CD4-positive, alpha-beta T cell treated with Interleukin-17A for 1 hour (primary cell): ENCODE results near the gene LAMC3.
"Not testable (repeated sequence)": the region's sequence is repeated elsewhere in the genome, so short reads cannot be mapped to it uniquely, and the experiment has no call there.

Experiments used
- DNase-seq: peaks from one replicate; pipeline ENCODE4 v3.0.0-alpha.2; 2020

Gene LAMC3

DNA sequence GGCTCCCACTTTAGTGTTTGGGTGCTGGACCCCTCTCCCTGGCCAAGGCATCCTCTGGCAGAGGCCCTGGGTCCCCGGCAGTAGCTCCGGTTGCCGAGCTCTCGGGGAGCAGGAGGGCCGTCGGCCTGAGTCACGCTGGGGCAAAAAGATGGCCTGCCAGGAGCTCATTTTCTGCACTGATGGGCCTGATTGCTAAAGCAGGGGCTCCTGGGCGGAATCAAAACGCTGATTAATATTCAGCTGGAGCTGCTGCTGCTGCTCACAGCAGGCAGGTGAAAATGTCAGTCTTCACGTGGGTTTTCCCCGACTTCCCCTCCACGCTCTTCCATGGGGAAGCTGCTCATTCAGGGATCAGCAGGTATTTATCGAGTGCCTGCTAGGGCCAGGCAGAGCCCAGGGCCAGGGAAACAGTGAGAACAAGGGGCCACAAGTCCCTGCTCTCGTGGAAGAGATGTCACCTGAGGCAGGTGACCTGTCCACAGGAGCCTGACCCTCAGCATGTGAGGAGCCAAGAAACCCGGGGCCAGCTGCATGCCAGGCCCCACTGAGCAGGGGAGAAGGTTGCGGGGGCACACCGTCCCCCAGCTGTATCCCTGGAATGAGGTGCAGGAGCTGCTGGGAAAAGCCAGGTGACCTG is 22.1 kb downstream of the LAMC3 start:
- DNase-seq: no peak

DNA sequence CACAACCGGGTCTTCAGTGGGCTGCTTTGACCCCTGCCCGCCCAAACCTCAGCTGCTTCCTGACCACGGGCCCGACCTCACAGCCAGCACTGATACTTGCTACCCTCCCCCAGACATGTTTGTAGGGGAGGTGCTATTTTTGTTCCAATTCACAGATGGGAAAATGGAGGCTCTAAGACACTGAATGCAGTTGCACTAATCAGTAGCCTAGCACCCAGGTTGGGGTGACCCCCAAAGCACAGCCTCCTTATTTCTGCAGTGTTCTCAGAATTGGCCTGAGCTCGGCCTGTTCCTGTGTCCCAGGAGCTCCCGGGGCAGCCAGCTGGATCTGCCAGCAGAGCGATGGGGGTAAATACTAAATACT is 22.6 kb downstream of the LAMC3 start:
- DNase-seq: no peak

DNA sequence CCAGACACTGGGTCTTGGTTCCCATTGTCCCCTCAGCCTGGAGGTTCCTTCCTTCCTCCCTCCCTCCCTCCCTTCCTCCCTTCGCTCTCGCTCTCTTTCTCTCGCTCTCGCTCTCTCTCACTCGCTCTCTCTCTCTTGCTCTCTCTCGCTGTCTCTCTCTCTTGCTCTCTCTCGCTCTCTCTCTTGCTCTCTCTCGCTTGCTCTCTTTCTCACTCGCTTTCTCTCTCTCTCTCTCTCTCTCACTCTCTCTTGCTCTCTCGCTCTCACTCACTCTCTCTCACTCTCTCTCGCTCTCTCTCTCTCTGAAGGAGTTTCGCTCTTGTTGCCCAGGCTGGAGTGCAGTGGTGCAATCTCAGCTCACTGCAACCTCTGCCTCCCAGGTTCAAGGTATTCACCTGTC is 23.4 kb downstream of the LAMC3 start:
- DNase-seq: no peak

DNA sequence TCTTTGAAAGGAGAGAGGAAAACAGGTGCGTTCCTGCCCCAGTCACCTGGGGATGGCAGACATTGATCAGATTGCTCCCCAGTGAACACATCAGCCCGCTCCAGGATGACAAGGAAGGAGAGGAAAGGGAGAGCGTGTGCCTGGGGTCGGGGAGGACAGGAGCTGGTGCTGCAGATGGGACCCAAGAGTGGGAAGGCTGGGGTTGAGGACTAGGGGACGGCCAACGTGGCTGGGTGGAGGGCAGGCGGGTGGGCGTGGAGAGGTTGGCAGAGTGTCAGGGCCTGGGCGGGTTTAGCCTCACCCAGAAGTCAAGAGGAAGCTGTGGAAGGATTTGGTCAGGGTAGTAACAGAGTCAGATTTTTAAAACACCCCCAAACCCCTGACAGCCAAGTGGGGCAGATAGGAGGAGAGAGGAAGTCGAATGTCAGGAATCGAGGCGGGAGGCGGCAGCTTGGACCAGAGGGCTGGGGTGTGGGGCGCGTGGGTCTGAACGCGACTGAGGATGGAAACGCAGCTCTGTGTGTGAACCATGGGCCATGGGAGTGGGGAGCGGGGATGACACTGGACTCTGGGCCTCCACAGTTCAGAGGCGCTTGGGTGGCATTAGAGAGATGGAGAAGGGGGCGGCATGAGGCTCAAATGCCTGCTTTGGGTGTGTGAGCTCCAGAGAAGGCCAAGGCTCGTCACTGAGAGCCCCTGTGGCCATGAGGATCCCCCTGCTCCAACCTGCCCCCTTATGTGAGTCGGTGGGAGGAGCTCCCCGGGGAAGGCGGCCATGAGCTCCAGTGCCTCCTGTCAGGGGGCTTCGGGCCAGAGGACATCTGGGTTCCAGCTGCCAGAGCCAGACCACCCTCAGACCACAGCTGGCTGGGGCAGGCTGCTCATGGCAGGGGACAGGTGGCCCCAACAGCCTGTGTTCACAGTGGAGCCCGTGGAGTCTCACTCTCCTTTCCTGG is 24.6 kb downstream of the LAMC3 start:
- DNase-seq: no peak

DNA sequence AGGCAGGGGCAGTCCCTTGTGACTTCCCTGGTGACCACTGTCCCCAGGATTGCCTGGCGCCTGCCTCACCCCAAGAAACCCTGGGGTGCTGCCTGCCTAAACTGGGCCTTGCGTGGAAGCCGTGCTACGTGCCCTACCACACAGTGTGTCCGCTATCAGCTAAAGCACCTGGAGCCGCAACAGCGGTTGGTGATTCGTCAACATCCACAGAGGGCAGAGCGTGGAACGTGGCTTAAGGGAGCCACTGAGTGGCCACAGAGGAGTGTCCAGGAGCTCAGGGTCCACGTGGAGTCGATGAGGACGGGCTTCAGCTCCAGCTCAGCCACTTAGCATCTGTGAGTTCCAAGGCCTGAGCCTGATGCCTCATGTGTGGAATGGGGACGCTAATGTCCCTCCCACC is 25.3 kb downstream of the LAMC3 start:
- DNase-seq: no peak

DNA sequence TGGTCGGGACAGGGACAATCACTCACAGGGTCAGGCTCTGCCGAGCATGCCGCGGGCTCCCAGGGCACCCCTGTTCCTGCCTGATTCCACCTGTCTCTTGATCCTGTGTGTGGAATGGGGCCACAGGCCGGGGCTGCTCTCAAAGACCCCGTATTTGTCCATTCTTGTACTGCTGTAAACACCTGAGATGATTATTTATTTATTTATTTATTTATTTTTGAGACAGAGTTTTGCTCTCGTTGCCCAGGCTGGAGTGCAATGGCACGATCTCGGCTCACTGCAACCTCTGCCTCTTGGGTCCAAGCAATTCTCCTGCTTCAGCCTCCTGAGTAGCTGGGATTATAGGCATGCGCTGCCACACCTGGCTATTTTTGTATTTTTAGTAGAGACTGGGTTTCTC is 25.8 kb downstream of the LAMC3 start:
- DNase-seq: not testable (repeated sequence)

DNA sequence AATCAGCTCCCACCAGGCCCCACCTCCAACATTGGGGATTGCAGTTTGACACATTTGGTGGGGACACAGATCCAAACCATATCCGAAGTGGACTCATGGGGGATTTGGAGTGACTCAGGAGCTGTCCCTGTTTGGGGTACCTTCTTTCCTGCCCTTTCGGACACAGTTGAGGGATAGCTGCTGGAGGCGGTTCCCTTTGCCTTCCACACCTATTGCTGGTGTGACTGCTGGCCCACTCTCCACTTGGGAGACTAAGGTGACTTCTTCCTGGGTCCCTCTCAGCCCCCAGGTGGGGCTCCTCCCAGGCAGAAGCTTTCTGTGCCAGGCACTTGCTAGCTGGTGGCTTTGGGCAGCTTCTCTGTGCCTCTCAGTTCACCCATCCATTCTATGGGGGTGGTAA is 26.6 kb downstream of the LAMC3 start:
- DNase-seq: no peak

DNA sequence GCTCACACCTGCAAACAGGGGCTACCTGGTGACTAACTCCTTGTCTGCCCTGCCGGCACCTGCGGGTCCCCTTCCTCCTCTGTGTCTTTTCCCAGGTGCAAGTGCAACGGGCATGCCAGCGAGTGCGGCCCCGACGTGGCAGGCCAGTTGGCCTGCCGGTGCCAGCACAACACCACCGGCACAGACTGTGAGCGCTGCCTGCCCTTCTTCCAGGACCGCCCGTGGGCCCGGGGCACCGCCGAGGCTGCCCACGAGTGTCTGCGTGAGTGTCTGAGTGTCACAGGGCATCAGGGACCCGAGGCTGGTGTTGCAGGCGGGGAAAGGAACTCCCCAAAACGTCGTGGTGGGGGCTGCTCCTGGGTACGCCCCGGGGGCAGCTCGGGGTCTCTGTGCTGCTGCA is 27.1 kb downstream of the LAMC3 start:
- no peak for DNase-seq

DNA sequence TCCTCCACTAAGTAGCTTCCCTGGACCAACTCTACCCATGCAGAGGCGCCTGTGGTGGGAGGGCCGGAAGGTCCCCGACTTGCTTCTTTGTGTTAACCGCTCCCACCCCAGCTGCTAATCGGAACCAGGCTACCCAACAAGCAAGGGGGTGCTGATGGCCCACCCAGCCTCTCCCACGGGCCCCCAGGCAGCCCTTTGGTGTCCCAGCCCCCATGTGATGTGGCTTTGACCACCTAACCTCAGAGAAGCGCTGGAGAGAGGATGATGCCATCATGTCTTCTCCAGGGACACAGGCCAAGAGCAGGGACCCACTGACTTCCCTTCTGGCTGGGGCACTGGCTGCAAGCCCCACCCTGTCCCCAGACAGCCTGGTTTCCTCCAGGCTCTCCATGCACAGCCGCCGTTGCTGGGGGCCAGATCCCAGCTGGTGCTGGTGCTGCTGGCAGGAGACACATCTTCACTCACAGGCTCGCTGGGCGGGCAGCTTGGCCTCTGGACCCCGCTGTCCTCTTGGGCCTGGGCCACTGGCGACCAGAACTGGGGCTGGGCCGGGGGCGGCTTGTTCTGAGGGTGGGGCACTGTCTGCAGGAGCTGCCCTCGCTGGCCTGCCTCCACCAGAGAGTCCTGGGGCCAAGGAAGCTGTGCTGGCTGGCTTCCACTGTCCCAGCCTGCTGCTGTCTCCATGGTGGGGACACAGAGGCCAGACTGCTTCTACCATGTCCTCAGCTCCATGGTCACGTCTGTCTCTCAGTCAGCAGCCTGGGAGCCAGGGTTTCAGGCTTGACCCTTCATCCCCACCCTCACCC is 27.8 kb downstream of the LAMC3 start:
- no peak for DNase-seq

DNA sequence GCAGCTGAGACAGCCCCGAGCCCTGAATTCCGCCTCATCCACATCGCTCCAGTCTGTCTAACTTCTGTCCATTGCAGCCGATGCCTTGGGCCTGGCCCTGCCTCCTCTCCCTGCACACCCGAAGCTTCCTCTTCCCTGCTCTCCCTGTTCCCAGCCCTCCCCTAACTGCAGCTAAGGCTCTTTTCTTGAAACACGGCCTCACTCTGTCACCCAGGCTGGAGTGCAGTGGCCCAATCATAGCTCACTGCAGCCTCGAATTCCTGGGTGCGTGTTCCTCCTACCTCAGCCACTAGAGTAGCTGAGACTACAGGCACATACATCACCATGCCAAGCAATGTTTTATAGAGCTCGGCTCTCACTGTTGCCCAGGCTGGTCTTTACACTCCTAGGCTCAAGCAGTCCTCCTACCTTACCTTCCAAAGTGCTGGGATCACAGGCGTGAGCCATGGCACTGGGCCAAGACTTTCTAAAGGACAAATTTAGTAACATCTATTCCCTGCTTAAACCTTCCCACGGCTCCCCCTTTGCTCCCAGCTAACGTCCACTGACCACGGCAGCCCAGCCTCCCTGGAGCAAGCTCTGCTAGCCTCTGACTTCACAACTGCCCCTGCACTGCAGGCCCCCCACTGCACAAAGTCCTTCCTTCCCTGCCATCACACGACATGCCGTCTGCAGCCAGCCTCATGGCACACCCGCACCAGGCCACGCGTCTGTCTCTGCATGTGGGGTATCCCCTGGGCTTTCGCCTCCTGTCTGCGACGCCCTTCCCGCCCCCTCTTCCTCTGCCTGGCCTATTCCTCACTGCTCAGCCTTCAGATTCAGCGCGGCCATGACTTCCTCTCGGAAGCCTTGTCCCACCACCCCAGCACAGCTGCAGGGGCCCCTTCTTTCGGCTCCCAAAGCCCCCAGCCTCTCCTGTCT is 28.6 kb downstream of the LAMC3 start:
- DNase-seq: no peak

DNA sequence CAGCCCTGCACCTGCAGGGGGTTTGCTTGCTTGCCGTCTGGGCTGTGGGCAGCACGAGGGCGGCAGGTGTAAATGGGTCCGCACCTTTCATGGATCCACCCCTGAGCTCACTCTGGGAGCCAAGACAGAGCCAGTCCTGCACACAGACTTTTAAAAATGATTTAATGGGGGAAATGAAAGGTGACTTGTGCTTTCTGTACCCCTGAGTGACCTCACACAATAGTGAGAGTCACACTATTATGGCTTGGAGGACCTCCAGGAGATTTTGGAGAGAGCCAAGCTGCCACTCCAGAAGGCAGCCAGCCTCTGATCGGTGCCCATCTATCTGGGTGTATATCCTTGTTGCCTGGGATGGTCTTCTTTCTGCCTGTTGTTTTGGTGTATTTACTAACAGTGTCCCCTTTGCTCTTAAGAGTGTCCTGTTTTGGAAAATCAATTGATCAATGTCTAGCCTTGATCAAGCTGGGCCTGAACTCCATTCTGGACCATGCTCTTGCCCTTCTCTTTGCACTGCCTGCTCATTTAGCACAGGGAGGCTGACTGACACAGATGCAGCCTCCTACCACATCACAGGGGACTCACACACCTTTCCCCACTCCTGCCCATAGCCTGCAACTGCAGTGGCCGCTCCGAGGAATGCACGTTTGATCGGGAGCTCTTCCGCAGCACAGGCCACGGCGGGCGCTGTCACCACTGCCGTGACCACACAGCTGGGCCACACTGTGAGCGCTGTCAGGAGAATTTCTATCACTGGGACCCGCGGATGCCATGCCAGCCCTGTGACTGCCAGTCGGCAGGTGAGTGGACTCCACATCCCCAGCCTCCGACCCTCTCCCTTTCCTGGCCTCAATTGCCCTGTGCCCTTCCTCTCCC is 29.5 kb downstream of the LAMC3 start:
- DNase-seq: no peak

DNA sequence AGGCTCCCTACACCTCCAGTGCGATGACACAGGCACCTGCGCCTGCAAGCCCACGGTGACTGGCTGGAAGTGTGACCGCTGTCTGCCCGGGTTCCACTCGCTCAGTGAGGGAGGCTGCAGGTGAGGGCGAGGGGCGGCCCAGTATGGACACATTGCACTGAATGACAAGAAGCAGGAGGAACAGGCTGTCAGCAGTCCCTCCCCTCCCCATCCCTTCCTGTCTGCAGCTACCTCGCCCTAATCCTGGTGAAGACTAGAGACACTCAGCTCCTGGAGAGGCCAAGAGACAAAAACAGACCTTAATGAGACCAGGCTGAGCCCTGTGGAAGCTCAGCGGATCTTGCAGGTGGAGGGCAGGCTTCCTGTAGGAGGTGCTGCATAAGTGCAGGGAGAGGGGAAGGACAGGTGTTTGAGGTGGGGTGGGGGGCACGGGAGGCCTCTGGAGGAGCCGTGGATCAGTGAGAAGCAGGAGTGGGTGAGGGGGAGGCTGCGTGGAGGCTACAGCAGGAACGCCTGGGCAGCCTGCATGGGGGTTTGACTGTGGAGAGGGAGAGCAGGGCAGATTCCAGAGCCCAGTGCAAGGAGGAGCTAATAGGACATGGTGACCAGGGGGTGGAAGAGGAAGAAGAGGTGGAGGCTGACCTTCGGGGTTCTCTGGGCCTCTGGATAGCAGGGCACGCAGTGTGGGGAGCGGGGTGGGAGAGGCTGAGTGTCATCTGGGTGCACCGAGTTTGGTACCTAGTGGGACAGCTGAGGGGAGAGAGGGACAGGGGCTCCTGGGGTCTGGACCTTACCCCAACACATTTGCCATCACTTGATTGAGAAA is 30.4 kb downstream of the LAMC3 start:
- no peak for DNase-seq

DNA sequence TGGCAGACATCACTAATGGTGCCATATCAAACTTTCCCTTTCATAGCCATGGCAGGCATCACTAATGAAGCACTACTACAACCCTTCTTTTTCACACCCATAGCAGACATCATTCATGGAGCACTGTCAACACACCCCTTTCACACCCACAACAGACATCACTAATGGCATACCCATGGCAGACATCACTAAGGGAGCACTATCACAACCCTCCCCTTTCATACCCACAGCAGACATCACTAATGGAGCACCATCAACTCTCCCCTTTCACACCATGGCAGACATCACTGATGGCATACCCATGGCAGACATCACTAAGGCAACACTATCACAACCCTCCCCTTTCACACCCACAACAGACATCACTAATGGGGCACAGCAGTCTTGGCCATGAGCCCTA is 33.7 kb downstream of the LAMC3 start:
- no peak for DNase-seq

DNA sequence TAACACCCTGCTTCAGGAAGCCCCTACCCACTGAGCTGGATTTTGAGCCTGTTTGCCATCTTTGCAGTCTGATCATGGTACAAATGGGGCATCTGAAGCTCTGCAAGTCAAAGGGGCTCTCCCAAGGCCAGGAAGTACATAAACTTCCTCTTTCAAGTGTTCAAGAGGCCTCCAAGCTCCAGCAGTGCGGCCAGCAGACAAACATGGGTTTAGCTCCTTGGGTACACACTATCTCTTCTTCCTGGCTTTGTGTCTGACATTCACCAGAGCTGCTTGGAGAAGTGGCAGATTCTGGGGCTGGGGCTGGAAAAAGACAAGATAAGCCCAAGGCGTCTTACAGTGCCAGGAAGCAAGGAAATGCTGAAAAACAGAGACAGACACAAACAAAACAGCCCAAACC is 34.1 kb downstream of the LAMC3 start:
- no peak for DNase-seq

DNA sequence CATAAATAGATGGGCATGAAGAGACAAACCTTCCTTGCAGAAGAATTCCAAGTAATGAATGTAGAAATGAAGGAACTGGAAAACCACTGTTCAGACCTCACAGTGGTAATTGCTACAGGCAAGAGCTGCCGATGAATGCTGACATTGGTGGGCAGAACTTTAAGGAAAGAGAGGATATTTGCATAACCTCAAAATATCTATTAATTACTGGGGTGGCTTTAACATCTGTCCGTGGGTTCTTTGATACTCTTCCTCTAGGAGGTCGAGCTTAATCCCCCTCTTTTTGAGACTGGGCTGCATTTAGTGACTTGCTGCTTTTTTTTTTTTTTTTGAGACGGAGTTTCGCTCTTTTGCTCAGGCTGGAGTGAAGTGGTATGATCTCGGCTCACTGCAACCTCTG is 34.7 kb downstream of the LAMC3 start:
- no peak for DNase-seq

DNA sequence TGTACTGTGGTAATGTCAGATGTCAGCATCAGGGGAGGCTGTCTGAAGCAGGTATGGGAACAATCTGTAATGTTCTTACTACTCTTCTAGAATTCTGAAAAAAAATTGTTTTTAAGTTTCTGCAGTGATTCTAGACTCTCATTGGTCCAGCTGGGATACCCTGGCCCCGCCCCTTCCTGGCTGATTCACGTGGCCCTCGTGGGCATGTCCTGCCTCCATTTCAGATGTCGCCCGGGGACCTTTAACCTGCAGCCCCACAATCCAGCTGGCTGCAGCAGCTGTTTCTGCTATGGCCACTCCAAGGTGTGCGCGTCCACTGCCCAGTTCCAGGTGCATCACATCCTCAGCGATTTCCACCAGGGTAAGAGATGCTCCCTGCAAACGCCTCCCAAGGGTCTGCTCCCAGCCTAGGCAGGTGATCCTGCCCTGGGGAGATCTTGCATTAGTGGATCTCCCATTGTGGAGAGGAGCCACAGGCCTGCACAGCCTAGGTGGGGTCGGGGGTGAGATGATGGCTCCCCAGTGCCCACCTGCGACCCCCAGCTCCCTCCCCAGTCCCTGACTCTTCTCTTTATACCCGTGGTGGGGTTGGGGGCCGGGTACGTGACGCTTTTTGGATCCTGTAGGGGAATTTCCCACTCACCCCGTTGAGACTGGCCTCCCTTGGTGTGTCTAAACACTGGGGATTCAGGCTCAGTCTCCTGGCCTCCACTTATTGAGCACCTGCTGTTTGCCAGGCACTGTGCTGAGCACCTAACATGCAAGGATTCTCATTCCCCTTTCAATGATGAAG is 36.5 kb downstream of the LAMC3 start:
- peak; percentile 3 for DNase-seq

DNA sequence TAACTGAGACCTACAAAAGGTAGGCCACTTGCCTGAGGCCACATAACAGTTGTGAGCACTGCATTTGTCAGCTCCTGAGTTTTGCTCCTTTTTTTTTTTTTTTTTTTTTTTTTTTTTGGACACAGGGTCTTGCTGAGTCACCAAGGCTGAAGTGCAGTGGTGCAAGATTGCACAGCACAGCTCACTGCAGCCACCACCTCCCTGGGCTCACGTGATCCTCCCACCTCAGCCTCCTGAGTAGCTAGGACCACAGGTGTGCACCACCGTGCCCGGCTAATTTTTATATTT is 37.1 kb downstream of the LAMC3 start:
- DNase-seq: no peak

DNA sequence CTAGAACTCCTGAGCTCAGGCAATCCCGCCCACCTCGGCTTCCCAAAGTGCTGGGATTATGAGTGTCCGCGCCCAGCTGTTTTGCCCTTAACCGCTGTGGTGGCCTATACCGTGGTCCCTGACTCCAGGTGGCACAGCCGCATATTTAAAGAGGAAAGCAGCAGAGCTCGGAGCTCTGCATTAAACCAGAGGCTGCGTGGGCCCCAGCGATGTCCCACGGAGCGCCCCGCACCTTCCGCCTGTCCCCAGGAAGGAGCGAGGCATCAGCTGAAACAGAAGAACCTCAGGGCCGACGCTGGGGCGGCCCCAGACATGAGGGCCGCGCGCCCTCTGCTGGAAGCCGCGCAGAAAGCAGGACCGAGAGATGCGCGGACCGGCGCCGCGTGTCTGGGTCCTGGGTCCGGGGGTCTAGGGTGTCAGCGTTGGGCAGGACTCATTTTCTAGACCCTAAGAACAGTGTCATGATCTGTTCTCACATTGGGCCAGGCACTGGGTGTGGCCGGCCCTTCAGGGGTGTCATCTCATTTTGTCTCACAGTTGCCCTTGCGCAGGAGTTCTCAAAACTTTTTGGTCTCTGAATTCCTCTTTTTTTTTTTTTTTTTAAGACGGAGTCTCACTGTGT is 37.7 kb downstream of the LAMC3 start:
- DNase-seq: peak; percentile 60

DNA sequence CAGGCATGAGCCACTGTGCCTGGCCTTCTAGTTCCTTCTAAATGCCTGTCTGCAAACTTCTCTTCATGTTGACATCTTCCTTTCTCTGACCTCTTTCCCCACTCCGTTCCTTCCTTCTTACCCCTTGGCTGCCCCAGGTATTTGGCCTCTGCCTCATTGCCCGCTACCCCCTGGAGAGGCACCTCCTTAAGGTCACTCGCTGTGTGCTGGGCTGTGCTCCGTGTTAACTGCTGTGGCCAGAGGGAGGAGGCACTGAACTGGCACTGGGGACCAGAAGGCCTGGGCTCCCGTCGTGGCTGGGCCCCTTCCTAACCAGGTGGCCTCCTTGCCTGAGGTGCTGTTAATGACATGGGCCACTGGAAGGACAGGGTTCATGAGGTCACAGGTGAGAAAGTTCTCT is 39.4 kb downstream of the LAMC3 start:
- no peak for DNase-seq

DNA sequence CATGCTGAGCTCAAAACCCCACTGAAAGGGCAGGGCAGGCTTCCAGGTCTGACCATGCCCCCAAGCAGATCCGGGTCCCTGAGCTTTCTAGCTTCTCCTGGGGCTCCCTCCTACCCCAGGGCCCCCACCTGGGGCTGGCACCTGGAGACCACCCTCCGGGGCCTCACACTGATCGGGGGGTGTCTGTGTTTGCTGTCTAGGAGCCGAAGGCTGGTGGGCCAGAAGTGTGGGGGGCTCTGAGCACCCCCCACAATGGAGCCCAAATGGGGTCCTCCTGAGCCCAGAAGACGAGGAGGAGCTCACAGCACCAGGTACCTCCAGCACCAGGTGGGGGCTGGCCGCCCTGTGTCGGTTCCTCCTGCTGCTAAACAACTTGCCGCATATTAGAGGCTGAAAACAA is 39.8 kb downstream of the LAMC3 start:
- DNase-seq: no peak
